GM06990 (cell line): Measurements from ENCODE around the gene ZNF646.
A peak's percentile ranks its signal among the peaks of the same experiment; 100 is the strongest.

ENCODE experiments used
- DNase-seq: peaks from one replicate; pipeline ENCODE4 v3.0.0-alpha.2; 2011; ENCODE audit not compliant: insufficient read length; ENCODE audit errors: extremely low read depth
- H3K27me3 ChIP-seq: replicated peaks from 2 replicates; pipeline ENCODE4 v1.6.0; 2011; ENCODE audit warnings: low read length; ENCODE audit not compliant: control insufficient read depth, insufficient read depth
- H3K36me3 ChIP-seq: 2 replicates; pipeline ENCODE4 v1.5.1; 2011; ENCODE audit warnings: low read length; ENCODE audit not compliant: control insufficient read depth, insufficient read depth
- H3K4me3 ChIP-seq: replicated peaks from 2 replicates; pipeline ENCODE4 v1.5.1; 2011; ENCODE audit warnings: low read depth, mild to moderate bottlenecking, control low read depth, low read length
- TF ChIP-seq, protein P1 (sequence below): IDR thresholded peaks from 2 replicates; pipeline ENCODE4 v1.5.1; 2011; ENCODE audit warnings: low read length, control low read depth, mild to moderate bottlenecking, inconsistent platforms; ENCODE audit not compliant: insufficient read depth, poor library complexity, severe bottlenecking

ZNF646 gene

DNA sequence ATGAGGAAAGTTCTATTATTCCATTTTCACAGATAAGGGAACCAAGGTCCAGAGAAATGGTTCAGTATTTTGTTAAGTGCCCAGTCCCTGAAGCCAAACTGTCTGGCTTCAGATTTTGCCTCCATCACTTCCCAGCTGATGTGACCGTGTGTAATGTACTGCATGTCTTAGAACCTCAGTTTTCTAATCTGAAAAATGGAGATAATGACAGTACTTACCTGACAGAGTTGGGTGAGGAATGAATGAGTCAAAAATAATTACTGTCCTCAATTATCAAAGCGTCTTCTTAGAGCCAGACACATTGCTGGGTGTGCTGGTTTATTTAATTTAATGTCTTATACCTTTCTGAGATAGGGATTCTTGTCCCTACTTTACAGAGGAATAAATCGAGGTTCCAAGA is 6.9 kb upstream of the ZNF646 start:
- Histone ChIP-seq H3K27me3 (no peaks in the 10 kb centered on the region), H3K4me3 (no peak overlapping the region), H3K36me3 (peaks cover 8% of the 10 kb centered on the region)
- no peak for DNase-seq
- TF ChIP-seq, protein P1, sequence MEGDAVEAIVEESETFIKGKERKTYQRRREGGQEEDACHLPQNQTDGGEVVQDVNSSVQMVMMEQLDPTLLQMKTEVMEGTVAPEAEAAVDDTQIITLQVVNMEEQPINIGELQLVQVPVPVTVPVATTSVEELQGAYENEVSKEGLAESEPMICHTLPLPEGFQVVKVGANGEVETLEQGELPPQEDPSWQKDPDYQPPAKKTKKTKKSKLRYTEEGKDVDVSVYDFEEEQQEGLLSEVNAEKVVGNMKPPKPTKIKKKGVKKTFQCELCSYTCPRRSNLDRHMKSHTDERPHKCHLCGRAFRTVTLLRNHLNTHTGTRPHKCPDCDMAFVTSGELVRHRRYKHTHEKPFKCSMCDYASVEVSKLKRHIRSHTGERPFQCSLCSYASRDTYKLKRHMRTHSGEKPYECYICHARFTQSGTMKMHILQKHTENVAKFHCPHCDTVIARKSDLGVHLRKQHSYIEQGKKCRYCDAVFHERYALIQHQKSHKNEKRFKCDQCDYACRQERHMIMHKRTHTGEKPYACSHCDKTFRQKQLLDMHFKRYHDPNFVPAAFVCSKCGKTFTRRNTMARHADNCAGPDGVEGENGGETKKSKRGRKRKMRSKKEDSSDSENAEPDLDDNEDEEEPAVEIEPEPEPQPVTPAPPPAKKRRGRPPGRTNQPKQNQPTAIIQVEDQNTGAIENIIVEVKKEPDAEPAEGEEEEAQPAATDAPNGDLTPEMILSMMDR: no peak

DNA sequence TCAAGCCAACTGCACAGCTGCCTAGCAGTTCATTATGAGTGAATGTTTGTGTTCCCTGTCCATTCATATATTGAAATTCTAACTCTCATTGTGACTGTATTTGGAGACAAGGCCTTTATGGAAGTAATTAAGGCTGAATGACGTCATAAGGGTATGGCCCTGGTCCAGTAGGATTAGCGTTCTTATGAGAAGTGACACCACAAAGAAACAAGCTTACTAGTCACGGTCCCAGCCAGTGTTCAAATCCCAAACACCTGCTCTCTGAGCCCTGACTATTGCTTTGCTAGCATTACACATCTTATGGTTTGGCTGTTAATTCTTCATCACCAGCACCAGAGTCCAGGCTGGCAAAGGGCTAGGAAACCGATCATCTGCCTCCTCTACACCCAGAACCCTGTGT is 2.4 kb upstream of the ZNF646 start:
- Histone ChIP-seq H3K27me3 (no peaks in the 10 kb centered on the region), H3K36me3 (peaks cover 5% of the 10 kb centered on the region), H3K4me3 (peak overlapping the region; percentile 89)
- TF ChIP-seq, protein P1: no peak
- no peak for DNase-seq

- Histone ChIP-seq H3K36me3 (peaks cover 13% of the 10 kb centered on the region), H3K4me3 (peak overlapping the region; percentile 89), H3K27me3 (no peaks in the 10 kb centered on the region)
- peak; percentile 47 for DNase-seq
- TF ChIP-seq, protein P1: no peak
Measured at GRCh38 chr16:31072540-31073141, 1.6 kb upstream of the ZNF646 start.

DNA sequence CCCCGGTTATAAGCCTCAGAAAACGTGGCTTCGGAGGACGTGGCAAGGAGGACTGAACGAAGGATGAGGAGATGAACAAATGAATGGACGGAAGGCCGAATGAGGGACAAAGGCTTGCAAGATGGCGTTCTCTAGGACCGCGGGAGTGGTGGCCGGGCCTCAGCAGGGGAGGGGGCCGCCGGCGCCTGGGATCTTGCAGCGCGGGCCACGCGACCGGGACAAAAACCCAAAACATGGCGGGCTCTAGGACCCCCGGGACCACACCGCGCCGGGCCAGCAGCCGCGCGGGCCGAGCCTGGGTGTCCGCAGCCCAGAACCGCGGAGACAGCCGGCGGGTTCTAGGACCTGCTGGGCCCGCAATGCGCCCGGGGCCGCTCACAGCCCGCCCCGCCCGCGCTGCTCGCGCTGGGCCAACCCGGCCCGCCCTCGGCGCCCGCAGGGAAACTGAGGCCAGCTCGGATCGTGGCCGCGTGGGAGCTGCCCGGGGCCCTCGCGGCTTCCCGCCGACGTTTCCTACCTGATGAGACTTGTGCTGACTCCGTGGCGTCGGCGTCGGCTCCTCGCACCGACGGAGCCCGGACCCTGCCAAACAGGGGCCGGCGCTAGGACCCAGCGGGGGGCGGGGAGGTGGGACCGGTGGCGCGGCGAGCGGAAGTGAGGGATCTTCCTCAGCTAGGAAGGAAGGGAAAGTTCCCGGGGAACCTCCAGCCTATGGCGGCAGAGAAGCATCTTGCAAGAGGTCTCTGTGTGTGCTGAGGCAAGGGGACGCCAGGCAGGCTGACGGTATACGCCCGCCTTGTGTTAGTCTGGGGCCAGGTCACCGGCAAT is 866 bp upstream of the ZNF646 start:
- H3K36me3 ChIP-seq: peaks cover 19% of the 10 kb centered on the region
- TF ChIP-seq, protein P1: no peak
- no peaks in the 10 kb centered on the region for H3K27me3 ChIP-seq
- DNase-seq: peak; percentile 92
- H3K4me3 ChIP-seq: peak overlapping the region; percentile 89

GRCh38 chr16:31074814-31075183 is 577 bp downstream of the ZNF646 start:
- no peak for DNase-seq
- H3K36me3 ChIP-seq: peaks cover 30% of the 10 kb centered on the region
- TF ChIP-seq, protein P1: no peak
- peak overlapping the region; percentile 89 for H3K4me3 ChIP-seq
- no peaks in the 10 kb centered on the region for H3K27me3 ChIP-seq

- no peak overlapping the region for H3K4me3 ChIP-seq
- peaks cover 38% of the 10 kb centered on the region for H3K36me3 ChIP-seq
Measured at GRCh38 chr16:31076319-31076718, 2.1 kb downstream of the ZNF646 start.

More at GRCh38 chr16:31076319-31076718, 2.1 kb downstream of the ZNF646 start:
- TF ChIP-seq, protein P1: no peak
- no peaks in the 10 kb centered on the region for H3K27me3 ChIP-seq
- no peak for DNase-seq
